Caco-2 (cell line): ENCODE measurements around the gene ANKRD40. TPM values are rescaled to one million over a fixed set of nuclear protein-coding genes. Genes with fewer than 3 reads are reported as not detected.

ENCODE experiments used
- BruUV-seq: library from RNA; stranded (reverse); fragments of 400-500 nt; replicated peaks from 2 replicates; lab custom pipeline; 2021; lab: Mats Ljungman, UMichigan
- CTCF ChIA-PET: fragments of 300-600 bp; sonication (Branson Sonifier 250); formaldehyde crosslinking; loops from one replicate; lab custom pipeline; 2022; ENCODE audit warnings: antibody characterized with exemption; lab: Charles Lee
- POLR2A ChIA-PET: fragments of 300-600 bp; sonication (Branson Sonifier 250); formaldehyde crosslinking; loops from one replicate; lab custom pipeline; 2022; ENCODE audit warnings: antibody characterized with exemption; lab: Charles Lee
- DNase-seq, 2 experiments: peaks; one replicate each; pipeline versions ENCODE4 v3.0.0 to v3.0.0-alpha.2; 2020 to 2022
- H3K27me3 ChIP-seq: replicated peaks from 2 replicates; pipeline ENCODE4 v1.6.0; 2011; ENCODE audit warnings: low read length; ENCODE audit not compliant: control insufficient read depth, insufficient read depth
- H3K36me3 ChIP-seq: 2 replicates; pipeline ENCODE4 v1.5.1; 2011; ENCODE audit warnings: low read length; ENCODE audit not compliant: control insufficient read depth, insufficient read depth
- H3K4me1 ChIP-seq: fragments of 250-450 bp; sonication (Bioruptor Pico); 2 replicates; pipeline ENCODE4 v1.5.1; 2020; ENCODE audit warnings: mild to moderate bottlenecking
- H3K4me3 ChIP-seq: 2 replicates; pipeline ENCODE4 v1.5.1; 2011; ENCODE audit warnings: low read depth, mild to moderate bottlenecking, control low read depth, low read length
- H3K9me3 ChIP-seq: fragments of 250-450 bp; sonication (Bioruptor Pico); 2 replicates; pipeline ENCODE4 v1.5.1; 2020; ENCODE audit warnings: mild to moderate bottlenecking, moderate library complexity
- H3K27ac Mint-ChIP-seq: one replicate; pipeline ENCODE4 v1.8.0; 2022; ENCODE audit warnings: mixed read lengths; ENCODE audit not compliant: unreplicated experiment
- H3K27me3 Mint-ChIP-seq: one replicate; pipeline ENCODE4 v1.8.0; 2022; ENCODE audit warnings: mixed read lengths; ENCODE audit not compliant: insufficient read depth, unreplicated experiment
- H3K36me3 Mint-ChIP-seq: one replicate; pipeline ENCODE4 v1.8.0; 2022; ENCODE audit warnings: mild to moderate bottlenecking, mixed read lengths; ENCODE audit not compliant: insufficient read depth, unreplicated experiment
- H3K4me1 Mint-ChIP-seq: one replicate; pipeline ENCODE4 v1.8.0; 2022; ENCODE audit warnings: low read depth, mixed read lengths; ENCODE audit not compliant: unreplicated experiment
- H3K4me3 Mint-ChIP-seq: one replicate; pipeline ENCODE4 v1.8.0; 2022; ENCODE audit warnings: mild to moderate bottlenecking, moderate library complexity, mixed read lengths; ENCODE audit not compliant: unreplicated experiment
- H3K9me3 Mint-ChIP-seq: one replicate; pipeline ENCODE4 v1.8.0; 2022; ENCODE audit warnings: mixed read lengths; ENCODE audit not compliant: unreplicated experiment
- CTCF ChIP-seq, 2 experiments: fragments of 200-600 bp in 1 of 2; IDR thresholded peaks; 1 replicate in 1 of 2; 2 replicates in 1 of 2; pipeline versions ENCODE4 v1.5.1 to v1.8.0; 2011 to 2022; ENCODE audit warnings: antibody characterized with exemption in 1 of 2, control low read depth in 1 of 2, inconsistent platforms in 1 of 2, low read depth in 1 of 2, low read length in 1 of 2, mild to moderate bottlenecking in 1 of 2, moderate library complexity in 1 of 2; ENCODE audit not compliant: insufficient read depth in 1 of 2, severe bottlenecking in 1 of 2, unreplicated experiment in 1 of 2
- intact Hi-C: fragments of 100-400 bp; cut with micrococcal nuclease; formaldehyde crosslinking; loops from one replicate; pipeline ENCODE4 v1.10.0; 2022; ENCODE audit not compliant: unreplicated experiment
- total RNA-seq: library from RNA; stranded (reverse); gene quantifications from 2 replicates; pipeline ENCODE4 v1.2.3, GENCODE V29; 2022

Gene ANKRD40
- total RNA-seq, 1 experiment from 2014 or later = 113 TPM

GRCh38 chr17:50665838-50666237, 41.9 kb downstream of the ANKRD40 start:
- Mint-ChIP-seq H3K4me3 (no peak overlapping the region), H3K27ac (no peak overlapping the region), H3K27me3 (no peaks in the 10 kb centered on the region), H3K4me1 (peaks cover 54% of the 10 kb centered on the region), H3K9me3 (no peaks in the 10 kb centered on the region), H3K36me3 (peaks cover 29% of the 10 kb centered on the region)
- no peaks in the 10 kb centered on the region for H3K27me3 ChIP-seq
- no peak for DNase-seq
- H3K9me3 ChIP-seq = no peaks in the 10 kb centered on the region
- no peak overlapping the region for H3K4me3 ChIP-seq
- intact Hi-C loops = no loop called here
- ChIA-PET CTCF (interaction anchor here (0.6 to 0.7 kb wide), 2 partner anchors 67 to 127 kb away, joined by 4 to 9 read pairs; no protein-coding TSS in a partner anchor), POLR2A (no interaction called here)
- H3K36me3 ChIP-seq = no peaks in the 10 kb centered on the region
- TF ChIP-seq CTCF (IDR thresholded peaks at IDR 0.05; ENCODE audit: insufficient read depth in 1 of 2, low read depth in 1 of 2, low read length in 1 of 2, severe bottlenecking in 1 of 2, unreplicated experiment in 1 of 2) = no peak
- H3K4me1 ChIP-seq = peaks cover 38% of the 10 kb centered on the region
- BruUV-seq = no TSS peak

- TF ChIP-seq CTCF (IDR thresholded peaks at IDR 0.05; ENCODE audit: insufficient read depth in 1 of 2, low read depth in 1 of 2, low read length in 1 of 2, severe bottlenecking in 1 of 2, unreplicated experiment in 1 of 2) = no peak
- POLR2A ChIA-PET = interaction anchor here (0.5 kb wide), 1 partner anchor 12 kb away, joined by 4 read pairs; no protein-coding TSS in a partner anchor
- Histone ChIP-seq H3K9me3 (no peaks in the 10 kb centered on the region), H3K36me3 (no peaks in the 10 kb centered on the region), H3K27me3 (no peaks in the 10 kb centered on the region), H3K4me3 (no peak overlapping the region), H3K4me1 (peaks cover 38% of the 10 kb centered on the region)
- Mint-ChIP-seq H3K9me3 (no peaks in the 10 kb centered on the region), H3K27ac (no peak overlapping the region), H3K4me1 (peaks cover 54% of the 10 kb centered on the region), H3K36me3 (peaks cover 24% of the 10 kb centered on the region), H3K27me3 (no peaks in the 10 kb centered on the region), H3K4me3 (no peak overlapping the region)
- CTCF ChIA-PET = interaction anchor here (0.7 kb wide), 1 partner anchor 82 kb away, joined by 7 read pairs; no protein-coding TSS in a partner anchor
- BruUV-seq = no TSS peak
- DNase-seq = no peak
- intact Hi-C loops = no loop called here
These were observed 42.8 kb downstream of the ANKRD40 start for GRCh38 chr17:50664788-50665458.

GRCh38 chr17:50663812-50664374, 43.8 kb downstream of the ANKRD40 start:
- ChIA-PET POLR2A (no interaction called here), CTCF (interaction anchor here (0.7 kb wide), 1 partner anchor 81 kb away, joined by 7 read pairs; no protein-coding TSS in a partner anchor)
- Mint-ChIP-seq H3K27ac (no peak overlapping the region), H3K36me3 (peaks cover 17% of the 10 kb centered on the region), H3K4me3 (no peak overlapping the region), H3K27me3 (no peaks in the 10 kb centered on the region), H3K4me1 (peaks cover 54% of the 10 kb centered on the region), H3K9me3 (no peaks in the 10 kb centered on the region)
- Histone ChIP-seq H3K9me3 (no peaks in the 10 kb centered on the region), H3K27me3 (no peaks in the 10 kb centered on the region), H3K4me1 (peaks cover 42% of the 10 kb centered on the region), H3K4me3 (no peak overlapping the region), H3K36me3 (no peaks in the 10 kb centered on the region)
- no TSS peak for BruUV-seq
- intact Hi-C loops = no loop called here
- TF ChIP-seq CTCF (IDR thresholded peaks at IDR 0.05; ENCODE audit: insufficient read depth in 1 of 2, low read depth in 1 of 2, low read length in 1 of 2, severe bottlenecking in 1 of 2, unreplicated experiment in 1 of 2) = no peak
- no peak for DNase-seq
